WTC11 (cell line): ENCODE data around the gene SULT1A2. TPM values are rescaled to one million over a fixed set of nuclear protein-coding genes. Genes with fewer than 3 reads are reported as not detected.
A peak's percentile ranks its signal among the peaks of the same experiment; 100 is the strongest.

Experiments
- ATAC-seq: fragments of 200-7000 bp; cut with Tn5 transposase; 2 replicates; pipeline ENCODE4 v1.10.0; 2021; ENCODE audit warnings: mild to moderate bottlenecking, moderate library complexity
- CTCF ChIA-PET: fragments of 300-600 bp; sonication (Branson Sonifier 250); formaldehyde crosslinking; loops from one replicate; lab custom pipeline; 2021; ENCODE audit warnings: antibody characterized with exemption; lab: Charles Lee
- POLR2A ChIA-PET: fragments of 350-600 bp; sonication (Branson Sonifier 250); formaldehyde crosslinking; loops from one replicate; lab custom pipeline; 2021; ENCODE audit warnings: antibody characterized with exemption; lab: Charles Lee
- DNase-seq: peaks from one replicate; pipeline ENCODE4 v3.0.0; 2021; ENCODE audit warnings: low spot score
- H3K27ac Mint-ChIP-seq: 2 replicates; pipeline ENCODE4 v1.8.0; 2021; ENCODE audit warnings: mixed read lengths
- H3K27me3 Mint-ChIP-seq: 2 replicates; pipeline ENCODE4 v1.8.0; 2021; ENCODE audit warnings: low read depth, mild to moderate bottlenecking, moderate library complexity, mixed read lengths
- H3K36me3 Mint-ChIP-seq: 2 replicates; pipeline ENCODE4 v1.8.0; 2021; ENCODE audit warnings: mixed read lengths
- H3K4me1 Mint-ChIP-seq: 2 replicates; pipeline ENCODE4 v1.8.0; 2022; ENCODE audit warnings: mixed read lengths
- H3K4me3 Mint-ChIP-seq: 2 replicates; pipeline ENCODE4 v1.8.0; 2021; ENCODE audit warnings: mild to moderate bottlenecking, moderate library complexity, mixed read lengths
- H3K9me3 Mint-ChIP-seq: 2 replicates; pipeline ENCODE4 v1.8.0; 2021; ENCODE audit warnings: mixed read lengths
- ARID4B ChIP-seq: sonication (generic); formaldehyde crosslinking; IDR thresholded peaks from 2 replicates; pipeline ENCODE4 v1.8.0; 2023; ENCODE audit warnings: missing genetic modification reagents, mild to moderate bottlenecking, borderline replicate concordance
- ATF6 ChIP-seq: sonication (generic); formaldehyde crosslinking; IDR thresholded peaks from 2 replicates; pipeline ENCODE4 v1.8.1; 2023; ENCODE audit warnings: mild to moderate bottlenecking, missing genetic modification reagents
- FOXP4 ChIP-seq: sonication (generic); formaldehyde crosslinking; IDR thresholded peaks from 2 replicates; pipeline ENCODE4 v1.8.0; 2022; ENCODE audit warnings: mild to moderate bottlenecking, missing genetic modification reagents
- RORB ChIP-seq: fragments of 250-450 bp; sonication (Bioruptor Pico); IDR thresholded peaks from 2 replicates; pipeline ENCODE4 v1.9.0; 2021; ENCODE audit warnings: mild to moderate bottlenecking
- SP1 ChIP-seq: sonication (generic); formaldehyde crosslinking; conservative IDR thresholded peaks from 2 replicates; pipeline ENCODE4 v1.8.1; 2022; ENCODE audit warnings: missing genetic modification reagents
- USF2 ChIP-seq: sonication (generic); formaldehyde crosslinking; IDR thresholded peaks from 2 replicates; pipeline ENCODE4 v1.8.1; 2023; ENCODE audit warnings: mild to moderate bottlenecking, missing genetic modification reagents, moderate library complexity
- ZMAT4 ChIP-seq: fragments of 250-450 bp; sonication (Bioruptor Pico); IDR thresholded peaks from 2 replicates; pipeline ENCODE4 v1.9.0; 2021; ENCODE audit warnings: mild to moderate bottlenecking
- ZNF512 ChIP-seq: sonication (generic); formaldehyde crosslinking; IDR thresholded peaks from 2 replicates; pipeline ENCODE4 v1.8.1; 2022; ENCODE audit warnings: missing genetic modification reagents, borderline replicate concordance
- total RNA-seq: library from RNA; stranded (reverse); gene quantifications from 3 replicates; pipeline ENCODE4 v1.2.3, GENCODE V29; 2021

Gene SULT1A2
- total RNA-seq, 1 experiment from 2014 or later, result 0.35 TPM

- H3K4me3 Mint-ChIP-seq, result no peak overlapping the region
- ChIA-PET POLR2A (no interaction called here), CTCF (no interaction called here)
- TF ChIP-seq SP1 (CRISPR knock-in tag), result no peak
- no peak for TF ChIP-seq ARID4B (CRISPR knock-in tag)
- TF ChIP-seq ZNF512, result no peak
- TF ChIP-seq USF2 (CRISPR knock-in tag), result no peak
- TF ChIP-seq ATF6 (CRISPR knock-in tag), result no peak
- no peak for TF ChIP-seq RORB
- TF ChIP-seq FOXP4 (CRISPR knock-in tag), result no peak
- TF ChIP-seq ZMAT4 (CRISPR knock-in tag), result no peak
- no peaks in the 10 kb centered on the region for H3K4me1 Mint-ChIP-seq
- H3K27ac Mint-ChIP-seq, result peak overlapping the region; percentile 20; the same call in 1 of the 2 replicates
- H3K27me3 Mint-ChIP-seq, result no peaks in the 10 kb centered on the region
- H3K36me3 Mint-ChIP-seq, result no peaks in the 10 kb centered on the region
- ATAC-seq, result no peak
- no peaks in the 10 kb centered on the region for H3K9me3 Mint-ChIP-seq
- no peak for DNase-seq
Observed at GRCh38 chr16:28542646-28543045, 54.2 kb downstream of the SULT1A2 start.

Other genes with a start within 250 kb of the SULT1A2 start
- gene NPIPB6, start 233.5 kb downstream of the SULT1A2 start, total RNA-seq, result 0.83 to 2.6 TPM (median 2.5 TPM) in 3 replicates
- 92.5 to 144 TPM (median 103 TPM) in 3 replicates for gene EIF3CL, start 193.2 kb downstream of the SULT1A2 start, total RNA-seq
- 0.33 to 0.92 TPM (median 0.66 TPM) in 3 replicates for gene NPIPB7, start 124.7 kb downstream of the SULT1A2 start, total RNA-seq
- 20.9 to 23.9 TPM (median 22.3 TPM) in 3 replicates for gene CLN3, start 105.0 kb downstream of the SULT1A2 start, total RNA-seq
- 0.09 to 0.11 TPM in 2 of 3 replicates, not detected in the other for gene APOBR, start 102.4 kb downstream of the SULT1A2 start, total RNA-seq
- gene IL27, start 90.2 kb downstream of the SULT1A2 start, total RNA-seq, result not detected in 3 replicates
- 0.33 to 1.1 TPM (median 0.66 TPM) in 3 replicates for gene NUPR1, start 58.1 kb downstream of the SULT1A2 start, total RNA-seq
- 15.0 to 23.3 TPM (median 17.1 TPM) in 3 replicates for gene SGF29, start 43.1 kb downstream of the SULT1A2 start, total RNA-seq
- 3.2 to 5.6 TPM (median 5.4 TPM) in 3 replicates for gene SULT1A1, start 13.0 kb upstream of the SULT1A2 start, total RNA-seq
- gene NPIPB8, start 41.0 kb upstream of the SULT1A2 start, total RNA-seq, result 1.1 to 2.1 TPM (median 1.3 TPM) in 3 replicates
- 728 to 868 TPM (median 730 TPM) in 3 replicates for gene EIF3C, start 114.4 kb upstream of the SULT1A2 start, total RNA-seq
- 1.4 to 2.5 TPM (median 1.5 TPM) in 3 replicates for gene NPIPB9, start 154.7 kb upstream of the SULT1A2 start, total RNA-seq
- gene ATXN2L, start 225.9 kb upstream of the SULT1A2 start, total RNA-seq, result 210 to 243 TPM (median 225 TPM) in 3 replicates
- gene TUFM, start 249.3 kb upstream of the SULT1A2 start, total RNA-seq, result 233 to 296 TPM (median 252 TPM) in 3 replicates